ENCODE measurements around the gene TMPRSS11F.
"Not testable (repeated sequence)": the region's sequence is repeated elsewhere in the genome, so short reads cannot be mapped to it uniquely, and the experiment has no call there.

The TMPRSS11F gene

DNA sequence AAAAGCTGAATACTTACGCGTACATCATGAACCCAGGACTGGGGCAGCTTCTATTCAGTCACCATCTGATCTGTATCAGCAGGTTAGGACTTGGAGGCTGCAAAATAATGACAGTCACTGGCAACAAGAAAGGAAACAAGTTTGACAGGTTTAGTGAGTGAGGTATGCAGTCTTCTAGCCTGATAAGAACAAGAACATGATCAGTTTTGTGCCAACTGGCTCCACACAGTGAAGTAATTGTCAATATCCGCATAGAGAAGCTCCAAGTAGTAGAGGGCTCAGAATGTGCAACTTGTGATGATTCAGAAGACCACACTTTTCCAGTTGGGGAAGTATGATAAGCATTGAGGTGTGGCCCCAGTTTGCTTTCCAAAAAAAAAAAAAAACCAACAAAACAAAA lies at the start of gene TMPRSS11F:
TMPRSS11F (minus strand) TSS at position 77 of the 400 bp plus-strand sequence; CDS start at position 28, 49 bp downstream.
- DNase-seq, result no peak

GRCh38 chr4:68176904-68177303 lies 47.2 kb upstream of the TMPRSS11F start:
- no peak for DNase-seq

DNA sequence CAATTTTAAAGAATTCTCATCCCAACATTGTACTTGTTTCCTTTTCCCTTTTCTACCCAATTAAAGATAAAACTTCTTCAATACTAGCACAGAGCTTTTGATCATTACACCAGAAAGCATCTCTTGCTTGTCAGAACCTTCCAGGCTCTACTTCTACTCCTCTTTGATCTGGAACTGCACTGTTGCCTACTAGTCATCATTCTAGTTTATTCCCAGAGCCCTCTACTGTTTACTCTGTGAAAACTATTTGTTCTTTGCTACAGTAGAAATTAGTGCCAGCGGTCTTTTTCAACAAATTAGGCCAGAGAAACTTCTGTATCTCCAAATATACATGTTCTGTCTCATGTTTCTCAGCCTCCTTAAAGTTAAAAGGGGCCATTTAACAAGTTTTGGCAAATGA lies 46.8 kb upstream of the TMPRSS11F start:
- DNase-seq, result no peak

- peak; percentile 29 for DNase-seq
Measured at GRCh38 chr4:68175562-68176155, 46.0 kb upstream of the TMPRSS11F start.

DNA sequence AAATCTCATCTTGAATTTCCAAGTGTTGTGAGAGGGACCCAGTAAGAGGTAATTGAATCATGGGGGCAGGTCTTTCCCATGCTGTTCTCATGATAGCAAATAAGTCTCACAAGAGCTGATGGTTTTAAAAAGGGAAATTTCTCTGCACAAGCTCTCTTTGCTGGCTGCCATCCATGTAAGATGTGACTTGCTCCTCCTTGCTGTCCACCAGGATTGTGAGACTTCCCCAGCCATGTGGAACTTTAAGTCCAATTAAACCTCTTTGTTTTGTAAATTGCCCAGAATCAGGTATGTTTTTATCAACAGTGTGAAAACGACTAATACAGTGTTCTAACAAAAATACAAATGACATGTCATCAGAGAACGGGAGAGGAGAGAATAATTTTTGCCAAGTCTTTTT lies 44.7 kb upstream of the TMPRSS11F start:
- DNase-seq, result not testable (repeated sequence)

DNA sequence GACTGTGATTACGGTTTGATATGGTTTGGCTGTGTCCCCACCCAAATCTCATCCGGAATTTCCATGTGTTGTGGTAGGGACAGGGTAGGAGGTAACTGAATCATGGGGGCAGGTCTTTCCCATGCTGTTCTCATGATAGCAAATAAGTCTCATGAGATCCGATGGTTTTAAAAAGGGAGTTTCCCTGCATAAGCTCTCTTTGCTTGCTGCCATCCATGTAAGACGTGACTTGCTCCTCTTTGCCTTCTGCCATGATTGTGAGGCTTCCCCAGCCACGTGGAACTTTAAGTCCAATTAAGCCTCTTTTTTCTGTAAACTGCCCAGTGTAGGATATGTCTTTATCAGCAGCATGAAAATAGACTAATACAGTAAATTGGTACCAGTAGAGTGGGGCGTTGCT lies 42.5 kb upstream of the TMPRSS11F start:
- not testable (repeated sequence) for DNase-seq

DNA sequence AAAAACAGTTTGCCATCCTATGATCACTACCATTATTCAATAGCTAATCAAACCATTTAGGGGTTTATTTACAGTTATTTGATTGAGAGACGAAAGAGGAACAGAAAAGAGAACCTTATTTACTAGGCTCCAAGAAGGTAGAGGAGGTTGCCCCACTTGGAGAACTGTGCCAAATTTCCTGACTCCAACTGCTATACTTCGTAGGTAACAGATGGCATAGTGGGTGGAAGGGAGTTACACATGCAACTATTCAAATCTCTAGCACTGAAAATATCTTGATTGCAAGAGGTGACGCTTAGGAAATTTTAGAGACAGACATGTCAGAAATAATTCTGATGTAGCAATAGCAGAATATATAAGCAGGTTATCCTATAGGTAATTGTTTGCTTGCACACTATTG lies 38.0 kb upstream of the TMPRSS11F start:
- no peak for DNase-seq

GRCh38 chr4:68167166-68167565 lies 37.5 kb upstream of the TMPRSS11F start:
- no peak for DNase-seq

- DNase-seq, result no peak
Measured at GRCh38 chr4:68163754-68164153, 34.1 kb upstream of the TMPRSS11F start.

GRCh38 chr4:68162196-68162595 lies 32.5 kb upstream of the TMPRSS11F start:
- no peak for DNase-seq

GRCh38 chr4:68152411-68152810 lies 22.7 kb upstream of the TMPRSS11F start:
- no peak for DNase-seq

DNA sequence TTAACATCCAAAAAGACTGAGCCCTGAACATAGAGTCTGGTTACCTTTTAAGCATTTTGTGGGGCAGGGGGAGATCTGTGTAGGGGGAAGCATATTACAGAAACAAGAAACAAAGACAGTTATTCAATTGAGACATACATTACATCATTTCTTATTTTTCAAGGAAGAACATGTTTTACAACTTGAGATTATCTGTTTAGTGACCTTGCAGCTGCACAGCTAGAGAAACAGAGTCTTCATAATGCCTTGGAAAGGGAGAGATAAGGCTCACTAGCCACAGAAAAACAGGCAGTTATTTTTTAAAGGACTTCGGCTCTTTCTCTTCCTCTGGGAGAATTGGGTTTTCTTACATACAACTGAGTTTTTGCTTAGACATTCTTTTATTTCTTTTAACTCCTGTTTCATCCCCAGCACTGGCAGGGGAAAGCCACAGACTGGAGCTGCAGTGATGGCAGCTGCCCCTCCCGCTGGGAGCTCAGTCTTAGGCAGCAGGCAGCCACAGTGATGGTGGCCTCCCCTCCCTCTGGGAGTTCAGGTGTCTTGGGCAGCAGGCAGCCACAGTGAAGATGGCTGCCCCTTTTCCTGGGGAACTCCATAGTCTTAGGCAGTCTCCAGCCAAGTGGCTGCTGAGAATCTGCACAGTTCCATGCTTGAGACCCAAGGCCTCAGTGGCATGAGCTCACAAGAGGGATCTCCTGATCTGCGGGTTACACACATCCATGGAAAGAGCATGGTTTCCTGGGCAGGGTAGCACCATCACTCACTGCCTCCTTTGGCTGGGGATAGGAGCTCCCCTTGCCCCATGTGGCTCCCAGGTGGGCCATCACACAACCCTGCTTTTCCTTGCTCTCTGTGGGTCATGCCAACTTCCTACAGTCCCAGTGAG lies 19.4 kb upstream of the TMPRSS11F start:
- no peak for DNase-seq

DNA sequence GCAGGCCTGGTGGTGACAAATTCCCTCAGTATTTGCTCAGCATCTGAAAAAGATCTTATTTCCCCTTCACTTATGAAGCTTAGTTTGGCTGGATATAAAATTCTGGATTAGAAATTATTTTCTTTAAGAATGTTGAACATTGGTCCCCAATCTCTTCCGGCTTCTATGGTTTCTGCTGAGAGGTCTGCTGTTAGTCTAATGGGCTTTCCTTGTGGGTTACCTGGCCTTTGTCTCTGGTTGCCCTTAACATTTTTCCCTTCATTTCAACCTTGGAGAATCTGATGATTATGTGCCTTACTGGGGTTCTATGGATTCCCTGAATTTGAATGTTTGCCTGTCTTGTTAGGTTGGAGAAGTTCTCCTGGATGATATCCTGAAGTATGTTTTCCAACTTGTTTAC lies 17.4 kb upstream of the TMPRSS11F start:
- DNase-seq, result no peak

DNA sequence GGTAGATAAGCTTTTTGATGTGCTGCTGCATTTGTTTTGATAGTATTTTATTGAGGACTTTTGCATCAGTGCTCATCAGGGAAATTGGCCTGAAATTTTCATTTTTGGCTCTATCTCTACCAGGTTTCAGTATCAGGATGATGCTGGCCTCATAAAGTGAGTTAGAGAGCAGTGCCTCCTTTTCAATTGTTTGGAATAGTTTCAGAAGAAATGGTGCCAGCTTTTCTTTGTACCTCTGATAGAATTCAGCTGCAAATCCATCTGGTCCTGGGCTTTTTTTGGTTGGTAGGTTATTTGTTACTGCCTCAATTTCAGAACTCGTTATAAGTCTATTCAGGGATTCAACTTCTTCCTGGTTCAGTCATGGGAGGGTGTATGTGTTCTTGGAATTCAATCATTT lies 15.6 kb upstream of the TMPRSS11F start:
- no peak for DNase-seq

- DNase-seq, result no peak
Measured at GRCh38 chr4:68141852-68142251, 12.2 kb upstream of the TMPRSS11F start.

GRCh38 chr4:68132342-68132741 lies 2.7 kb upstream of the TMPRSS11F start:
- DNase-seq, result no peak

- DNase-seq, result no peak
Measured at GRCh38 chr4:68124262-68124661, 5.4 kb downstream of the TMPRSS11F start.

- DNase-seq, result no peak
Measured at GRCh38 chr4:68123525-68123924, 6.1 kb downstream of the TMPRSS11F start.

DNA sequence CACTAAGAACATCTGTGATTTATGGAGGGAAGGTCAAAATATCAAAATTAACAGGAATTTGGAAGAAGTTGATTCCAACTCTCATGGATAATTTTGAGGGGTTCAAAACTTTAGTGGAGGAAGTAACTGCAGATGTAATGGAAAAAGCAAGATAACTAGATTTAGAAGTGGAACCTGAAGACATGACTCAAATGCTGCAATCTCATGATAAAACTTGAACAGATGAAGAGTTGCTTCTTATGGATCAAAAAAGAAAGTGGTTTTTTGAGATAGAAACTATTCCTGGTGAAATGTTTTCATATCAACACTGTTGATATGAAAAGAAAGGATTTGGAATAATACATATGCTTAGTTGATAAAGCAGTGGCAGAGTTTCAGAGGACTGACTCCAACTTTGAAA lies 9.7 kb downstream of the TMPRSS11F start:
- DNase-seq, result no peak

- no peak for DNase-seq
Measured at GRCh38 chr4:68110441-68110840, 19.2 kb downstream of the TMPRSS11F start.

GRCh38 chr4:68109868-68110267 lies 19.8 kb downstream of the TMPRSS11F start:
- DNase-seq, result no peak

- no peak for DNase-seq
Measured at GRCh38 chr4:68082758-68083157, 46.9 kb downstream of the TMPRSS11F start.

- no peak for DNase-seq
Measured at GRCh38 chr4:68079928-68080327, 49.7 kb downstream of the TMPRSS11F start.

DNA sequence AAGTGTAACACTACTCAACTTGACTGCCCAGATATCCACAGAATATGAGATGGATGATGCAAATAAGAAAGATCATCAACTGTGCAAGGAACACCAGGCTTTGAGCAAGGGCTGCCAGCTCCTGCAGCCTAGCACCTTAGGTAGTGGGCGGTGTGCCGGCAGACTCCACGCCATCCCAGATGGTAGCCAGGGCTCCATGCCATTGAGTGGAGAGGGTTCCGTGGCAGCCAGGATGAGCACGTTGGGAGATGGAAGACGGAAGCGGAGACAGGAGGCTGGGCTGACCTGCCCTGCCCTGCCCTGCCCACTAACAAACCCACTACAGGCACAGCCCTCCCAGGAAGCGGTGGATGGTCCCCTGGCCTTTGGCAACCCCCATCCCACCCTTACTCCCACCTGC lies 51.9 kb downstream of the TMPRSS11F start:
- DNase-seq, result no peak

All from T1000 (cell line).